ENCODE measurements around the gene ASS1.

GRCh38 chr9:130459151-130459550, 14.4 kb downstream of the ASS1 start:
- no peak for TF ChIP-seq CTCF (IDR thresholded peaks at IDR 0.05)
- no peak for TF ChIP-seq POLR2A (IDR thresholded peaks at IDR 0.05)

Measured in thyroid gland (tissue), 4 donors.